ENCODE results near the gene KRTAP5-3. TPM values are rescaled to one million over a fixed set of nuclear protein-coding genes. Genes with fewer than 3 reads are reported as not detected.

Gene KRTAP5-3
- total RNA-seq, 4 donors from 2014 or later, result not detected

DNA sequence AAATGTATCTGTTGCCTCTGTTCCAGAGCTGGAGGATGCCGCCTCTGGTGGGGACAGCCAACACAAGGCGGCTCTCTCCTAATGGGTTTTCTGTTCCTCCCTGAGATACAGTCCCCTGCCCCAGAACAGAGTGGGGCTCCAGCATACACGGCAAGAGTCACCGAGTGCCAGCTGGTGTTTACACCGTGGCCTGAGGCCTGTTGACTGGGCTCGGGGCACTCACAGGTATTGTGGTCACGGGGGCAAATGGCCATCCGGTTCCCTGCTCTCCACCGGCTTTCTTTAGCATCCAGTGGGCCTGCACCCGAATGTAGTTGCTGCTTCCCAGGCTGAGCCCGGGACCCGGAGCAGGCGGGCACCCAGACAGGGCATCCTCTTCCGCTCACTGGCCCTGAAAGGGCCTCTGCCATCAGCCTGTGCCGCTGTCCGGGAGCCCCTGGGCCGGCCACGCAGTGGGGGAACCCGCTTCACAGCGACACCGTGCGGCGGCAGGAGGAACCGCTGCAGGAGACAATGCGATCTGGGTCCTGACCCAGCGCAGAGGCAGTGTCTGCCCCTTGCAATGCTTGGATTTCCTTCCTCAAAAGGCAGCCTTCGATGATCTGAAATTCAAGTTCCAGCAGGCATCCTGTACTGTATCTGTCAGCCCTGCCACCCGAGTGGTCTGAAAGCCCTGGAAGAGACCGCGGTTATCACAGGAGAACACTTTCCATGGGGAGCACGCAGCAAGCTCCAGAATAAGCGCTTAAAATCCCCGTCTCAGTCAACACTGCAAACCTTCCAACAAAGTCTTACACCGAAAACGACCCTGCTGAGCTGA is 20.5 kb upstream of the KRTAP5-3 start:
- Histone ChIP-seq H3K9me3 (no peaks in the 10 kb centered on the region), H3K27ac (no peak overlapping the region), H3K36me3 (no peaks in the 10 kb centered on the region), H3K4me3 (replicated peaks in 1 of 3) (no peak overlapping the region), H3K27me3 (peaks cover 4% of the 10 kb centered on the region), H3K4me1 (no peaks in the 10 kb centered on the region)
- DNase-seq, result peak; percentile 45 to 46
- intact Hi-C loops (cut with DNase I), result loop anchor here (10.0 kb wide), 1 partner anchor 84 kb away; no protein-coding TSS in a partner anchor
- no peak for TF ChIP-seq POLR2A (IDR thresholded peaks at IDR 0.05)
- TF ChIP-seq, protein P1, sequence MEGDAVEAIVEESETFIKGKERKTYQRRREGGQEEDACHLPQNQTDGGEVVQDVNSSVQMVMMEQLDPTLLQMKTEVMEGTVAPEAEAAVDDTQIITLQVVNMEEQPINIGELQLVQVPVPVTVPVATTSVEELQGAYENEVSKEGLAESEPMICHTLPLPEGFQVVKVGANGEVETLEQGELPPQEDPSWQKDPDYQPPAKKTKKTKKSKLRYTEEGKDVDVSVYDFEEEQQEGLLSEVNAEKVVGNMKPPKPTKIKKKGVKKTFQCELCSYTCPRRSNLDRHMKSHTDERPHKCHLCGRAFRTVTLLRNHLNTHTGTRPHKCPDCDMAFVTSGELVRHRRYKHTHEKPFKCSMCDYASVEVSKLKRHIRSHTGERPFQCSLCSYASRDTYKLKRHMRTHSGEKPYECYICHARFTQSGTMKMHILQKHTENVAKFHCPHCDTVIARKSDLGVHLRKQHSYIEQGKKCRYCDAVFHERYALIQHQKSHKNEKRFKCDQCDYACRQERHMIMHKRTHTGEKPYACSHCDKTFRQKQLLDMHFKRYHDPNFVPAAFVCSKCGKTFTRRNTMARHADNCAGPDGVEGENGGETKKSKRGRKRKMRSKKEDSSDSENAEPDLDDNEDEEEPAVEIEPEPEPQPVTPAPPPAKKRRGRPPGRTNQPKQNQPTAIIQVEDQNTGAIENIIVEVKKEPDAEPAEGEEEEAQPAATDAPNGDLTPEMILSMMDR (IDR thresholded peaks at IDR 0.05), result peak; percentile 50 to 88 (median 72)
- WGBS, 2 donors, result 57 to 74% methylated on average over 5 to 17 of the region's 35 CpGs

DNA sequence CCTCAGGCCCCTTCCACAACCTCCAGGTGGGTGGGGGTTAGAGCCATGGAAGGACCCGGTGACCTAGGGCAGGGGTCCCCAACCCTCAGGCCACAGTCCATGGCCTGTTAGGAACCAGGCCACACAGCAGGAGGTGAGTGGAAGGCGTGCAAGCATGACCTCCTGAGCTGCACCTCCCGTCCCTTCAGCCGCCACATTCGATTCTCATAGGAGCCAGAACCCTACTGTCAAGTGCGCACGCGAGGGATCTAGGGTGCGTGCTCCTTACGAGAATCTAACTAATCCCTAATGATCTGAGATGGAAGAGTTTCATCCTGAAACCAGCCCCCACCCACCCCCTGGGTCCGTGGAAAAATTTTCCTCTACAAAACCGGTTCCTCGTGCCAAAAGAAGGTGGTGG is 17.3 kb upstream of the KRTAP5-3 start:
- Histone ChIP-seq H3K9me3 (no peaks in the 10 kb centered on the region), H3K36me3 (no peaks in the 10 kb centered on the region), H3K27ac (no peak overlapping the region), H3K4me1 (no peaks in the 10 kb centered on the region), H3K27me3 (no peaks in the 10 kb centered on the region), H3K4me3 (replicated peaks in 1 of 3) (no peak overlapping the region)
- no peak for DNase-seq
- 78 to 80% methylated on average over 10 to 13 of the region's 13 CpGs for WGBS, 2 donors
- TF ChIP-seq, protein P1 (IDR thresholded peaks at IDR 0.05), result no peak
- no peak for TF ChIP-seq POLR2A (IDR thresholded peaks at IDR 0.05)
- intact Hi-C loops (cut with DNase I), result loop anchor here (10.0 kb wide), 1 partner anchor 81 kb away; no protein-coding TSS in a partner anchor

DNA sequence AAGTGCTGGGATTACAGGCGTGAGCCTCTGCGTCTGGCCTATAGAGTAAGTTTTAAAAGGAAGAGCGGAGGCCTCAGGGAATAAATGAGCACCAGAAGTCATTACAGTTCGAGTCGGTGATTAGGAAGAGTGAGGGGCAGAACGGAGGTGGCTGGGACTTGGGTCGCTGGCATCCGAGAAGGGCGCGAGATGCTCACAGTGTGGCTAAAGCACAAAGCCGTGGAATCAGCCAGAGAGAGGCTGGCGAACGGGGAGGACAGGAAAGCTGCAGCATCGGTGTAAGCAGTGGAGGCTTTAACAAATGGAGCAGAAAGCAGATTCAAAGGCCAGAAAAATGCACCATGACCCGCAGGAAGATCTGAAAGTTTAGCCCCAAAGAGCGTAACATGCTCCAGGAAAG is 16.4 kb upstream of the KRTAP5-3 start:
- no peaks in the 10 kb centered on the region for H3K36me3 ChIP-seq
- no peaks in the 10 kb centered on the region for H3K9me3 ChIP-seq
- H3K27ac ChIP-seq, result no peak overlapping the region
- H3K27me3 ChIP-seq, result no peaks in the 10 kb centered on the region
- TF ChIP-seq POLR2A (IDR thresholded peaks at IDR 0.05), result no peak
- TF ChIP-seq, protein P1 (IDR thresholded peaks at IDR 0.05), result no peak
- 76 to 80% methylated on average over 16 of the region's 16 CpGs for WGBS, 2 donors
- no peaks in the 10 kb centered on the region for H3K4me1 ChIP-seq
- intact Hi-C loops (cut with DNase I), result loop anchor here (10.0 kb wide), 1 partner anchor 80 kb away; no protein-coding TSS in a partner anchor
- no peak for DNase-seq
- H3K4me3 ChIP-seq (replicated peaks in 1 of 3), result no peak overlapping the region

GRCh38 chr11:1623716-1624115 is 15.5 kb upstream of the KRTAP5-3 start:
- intact Hi-C loops (cut with DNase I), result loop anchor here (10.0 kb wide), 1 partner anchor 79 kb away; no protein-coding TSS in a partner anchor
- no peaks in the 10 kb centered on the region for H3K36me3 ChIP-seq
- no peak for DNase-seq
- H3K27me3 ChIP-seq, result no peaks in the 10 kb centered on the region
- no peak overlapping the region for H3K4me3 ChIP-seq (replicated peaks in 1 of 3)
- no peak overlapping the region for H3K27ac ChIP-seq
- H3K4me1 ChIP-seq, result no peaks in the 10 kb centered on the region
- no peaks in the 10 kb centered on the region for H3K9me3 ChIP-seq
- no peak for TF ChIP-seq POLR2A (IDR thresholded peaks at IDR 0.05)
- TF ChIP-seq, protein P1 (IDR thresholded peaks at IDR 0.05), result no peak
- WGBS, 2 donors, result 66% methylated on average over 9 of the region's 9 CpGs

DNA sequence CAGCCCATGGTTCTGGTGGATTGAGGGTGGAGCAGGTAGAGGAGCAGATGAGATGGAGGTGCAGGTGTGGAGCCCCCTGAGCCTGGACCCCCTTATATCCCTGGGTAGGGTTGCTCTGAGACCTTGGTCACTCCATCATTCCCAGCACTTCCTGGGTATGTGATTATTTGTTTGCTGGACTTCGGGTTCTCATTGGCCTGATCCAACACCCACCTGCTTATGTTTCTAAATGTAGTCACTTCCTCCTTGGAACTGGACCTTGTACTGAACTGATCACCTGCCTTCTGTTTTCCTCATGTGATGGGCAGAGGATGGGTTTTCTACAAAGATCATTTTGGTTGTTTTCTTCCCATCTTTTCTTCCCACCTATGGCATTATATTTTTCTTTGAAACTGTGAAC is 13.8 kb upstream of the KRTAP5-3 start, which contains the start of gene KRTAP5-4:
TSS of gene KRTAP5-4 (minus strand) at position 53 of the 400 bp plus-strand sequence. CDS start at position 8, 45 bp downstream.
- no peaks in the 10 kb centered on the region for H3K36me3 ChIP-seq
- H3K4me1 ChIP-seq, result no peaks in the 10 kb centered on the region
- DNase-seq, result no peak
- no peak within 1 kb of the TSS for H3K4me3 ChIP-seq (replicated peaks in 1 of 3)
- no peaks in the 10 kb centered on the region for H3K27me3 ChIP-seq
- intact Hi-C loops (cut with DNase I), result loop anchor here (10.0 kb wide), 1 partner anchor 77 kb away; no protein-coding TSS in a partner anchor
- WGBS, 2 donors, result 67 to 75% methylated on average over 1 of the region's 1 CpG
- H3K27ac ChIP-seq, result no peak within 1 kb of the TSS
- no peak for TF ChIP-seq POLR2A (IDR thresholded peaks at IDR 0.05)
- TF ChIP-seq, protein P1 (IDR thresholded peaks at IDR 0.05), result no peak
- H3K9me3 ChIP-seq, result no peaks in the 10 kb centered on the region

Measured in thyroid gland (tissue), 4 donors.